Fibroblast of skin of scalp (primary cell): Measurements from ENCODE around the gene ACTR6.
A peak's percentile ranks its signal among the peaks of the same experiment; 100 is the strongest.

Experiments used
- DNase-seq: peaks from one replicate; pipeline ENCODE4 v3.0.0-alpha.2; 2013

Gene ACTR6

DNA sequence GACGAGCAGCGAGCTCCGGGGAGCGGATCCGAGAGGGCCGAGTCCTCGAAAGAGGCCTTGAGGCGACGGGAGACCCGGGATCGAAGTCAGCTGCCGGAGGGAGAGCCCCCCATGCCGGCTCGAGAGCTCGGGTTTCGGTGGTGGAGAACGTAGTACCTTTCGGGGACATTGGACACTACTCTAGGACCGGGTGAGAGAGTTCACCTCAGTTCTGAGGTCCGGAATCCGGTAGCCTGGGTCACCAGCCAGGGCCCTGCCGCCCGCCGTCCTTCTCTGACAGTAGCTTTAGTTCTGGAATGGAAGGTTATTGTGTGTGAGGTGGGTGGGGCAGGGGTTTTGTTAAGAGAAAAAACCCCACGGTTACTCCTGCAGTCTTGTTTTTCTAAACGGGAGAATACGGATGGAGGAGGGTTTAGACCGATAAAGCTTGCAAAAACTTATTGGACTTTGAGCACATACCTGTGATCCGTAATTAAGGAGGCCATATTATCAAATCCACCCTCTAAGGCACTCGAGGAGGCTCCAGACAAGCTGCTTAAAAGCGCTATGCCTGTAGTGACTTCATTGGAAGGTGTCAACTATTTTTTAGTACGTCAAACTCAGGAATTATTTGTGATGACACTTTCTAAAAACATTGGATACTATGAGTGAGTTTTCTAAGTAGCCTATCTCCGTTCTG lies 67.1 kb downstream of the ACTR6 start:
- DNase-seq = peak; percentile 11

- no peak for DNase-seq
Observed at GRCh38 chr12:100268835-100269564, 68.4 kb downstream of the ACTR6 start.

DNA sequence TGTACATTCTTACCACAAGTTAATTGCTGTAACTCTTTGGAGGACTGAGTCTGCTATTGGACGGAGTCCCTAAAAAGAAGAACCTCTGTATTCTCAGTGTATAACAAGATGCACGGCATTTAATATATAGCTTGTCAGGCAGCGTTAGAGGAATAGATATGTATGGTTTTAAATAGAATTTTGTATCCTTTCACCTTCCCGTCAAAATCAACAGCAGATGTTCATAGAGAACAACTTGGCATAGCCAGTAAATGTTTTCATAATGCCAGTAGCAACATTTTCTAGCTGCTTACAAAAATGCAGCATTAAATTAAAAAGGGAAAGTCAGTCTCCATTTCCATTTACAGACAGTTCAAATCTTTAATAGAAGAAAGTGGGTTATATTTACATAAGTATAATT lies 73.2 kb downstream of the ACTR6 start:
- DNase-seq = no peak
